NCI-H446 (cell line): ENCODE measurements around the gene PDE8B.
A peak's percentile ranks its signal among the peaks of the same experiment; 100 is the strongest.
"Not testable (repeated sequence)": the region's sequence is repeated elsewhere in the genome, so short reads cannot be mapped to it uniquely, and the experiment has no call there.

Source experiments
- DNase-seq, 2 experiments: peaks; one replicate each; lab custom pipeline; 2025; lab: John Stamatoyannopoulos, UW

Gene PDE8B

GRCh38 chr5:77449277-77449676, 238.8 kb downstream of the PDE8B start:
- peak in 1 of 2 experiments; percentile 35 for DNase-seq

- DNase-seq: no peak
Observed at GRCh38 chr5:77449981-77450380, 239.5 kb downstream of the PDE8B start.

- no peak for DNase-seq
Observed at GRCh38 chr5:77452351-77452750, 241.9 kb downstream of the PDE8B start.

GRCh38 chr5:77454123-77454522, 243.6 kb downstream of the PDE8B start:
- no peak for DNase-seq

- no peak for DNase-seq
Observed at GRCh38 chr5:77461287-77461686, 250.8 kb downstream of the PDE8B start.

GRCh38 chr5:77463905-77464304, 253.4 kb downstream of the PDE8B start:
- no peak for DNase-seq

- DNase-seq: not testable (repeated sequence)
Observed at GRCh38 chr5:77468875-77469274, 258.4 kb downstream of the PDE8B start.

GRCh38 chr5:77475041-77475440, 264.6 kb downstream of the PDE8B start:
- not testable (repeated sequence) for DNase-seq
